Stimulated activated CD4-positive, alpha-beta T cell treated with anti-CD3 and anti-CD28 coated beads, Interleukin-15, amount 100 ng/mL, for 1 hour (primary cell): Measurements from ENCODE around the gene TENT4A.
"Not testable (repeated sequence)": the region's sequence is repeated elsewhere in the genome, so short reads cannot be mapped to it uniquely, and the experiment has no call there.

Experiments used
- DNase-seq, 2 donors: peaks; one replicate each; pipeline ENCODE4 v3.0.0-alpha.2; 2020; ENCODE audit warnings: low read depth in 1 of 2, low spot score in 1 of 2

TENT4A gene

GRCh38 chr5:6713274-6714225, at the start of gene TENT4A:
Gene TENT4A (plus strand): TSS chr5:6713432. CDS start chr5:6713984, 552 bp downstream.
- DNase-seq: peak in 1 of 2 donors; percentile 17

- DNase-seq: no peak
Measured at GRCh38 chr5:6666762-6667161, 46.5 kb upstream of the TENT4A start.

GRCh38 chr5:6667648-6668047, 45.6 kb upstream of the TENT4A start:
- no peak for DNase-seq

- not testable (repeated sequence) for DNase-seq
Measured at GRCh38 chr5:6668717-6669116, 44.5 kb upstream of the TENT4A start.

GRCh38 chr5:6673031-6673430, 40.2 kb upstream of the TENT4A start:
- DNase-seq: no peak

GRCh38 chr5:6673963-6674362, 39.3 kb upstream of the TENT4A start:
- no peak for DNase-seq

GRCh38 chr5:6674421-6674820, 38.8 kb upstream of the TENT4A start:
- DNase-seq: no peak

GRCh38 chr5:6674886-6675285, 38.3 kb upstream of the TENT4A start:
- no peak for DNase-seq

- no peak for DNase-seq
Measured at GRCh38 chr5:6675784-6676491, 37.3 kb upstream of the TENT4A start.

GRCh38 chr5:6676702-6677101, 36.5 kb upstream of the TENT4A start:
- DNase-seq: no peak

- no peak for DNase-seq
Measured at GRCh38 chr5:6678385-6678784, 34.8 kb upstream of the TENT4A start.

- no peak for DNase-seq
Measured at GRCh38 chr5:6680922-6681321, 32.3 kb upstream of the TENT4A start.

GRCh38 chr5:6681682-6682081, 31.6 kb upstream of the TENT4A start:
- no peak for DNase-seq

- DNase-seq: no peak
Measured at GRCh38 chr5:6682239-6682638, 31.0 kb upstream of the TENT4A start.

- no peak for DNase-seq
Measured at GRCh38 chr5:6683241-6683640, 30.0 kb upstream of the TENT4A start.

GRCh38 chr5:6684075-6684474, 29.2 kb upstream of the TENT4A start:
- DNase-seq: no peak

GRCh38 chr5:6686501-6686900, 26.7 kb upstream of the TENT4A start:
- no peak for DNase-seq

- no peak for DNase-seq
Measured at GRCh38 chr5:6686915-6687409, 26.3 kb upstream of the TENT4A start.

GRCh38 chr5:6687505-6687904, 25.7 kb upstream of the TENT4A start:
- DNase-seq: no peak

- no peak for DNase-seq
Measured at GRCh38 chr5:6692906-6693305, 20.3 kb upstream of the TENT4A start.

- DNase-seq: no peak
Measured at GRCh38 chr5:6698696-6699095, 14.5 kb upstream of the TENT4A start.

- DNase-seq: no peak
Measured at GRCh38 chr5:6699357-6699756, 13.9 kb upstream of the TENT4A start.
